NB4 (cell line): ENCODE results near the gene EFNA2.

ENCODE experiments used
- POLR2A ChIP-seq: IDR thresholded peaks from 2 replicates; pipeline ENCODE4 v1.6.1; 2011; ENCODE audit warnings: mild to moderate bottlenecking; ENCODE audit not compliant: insufficient read length; ENCODE audit errors: extremely low read depth
- TF ChIP-seq, protein P1 (sequence below): IDR thresholded peaks from one replicate; pipeline ENCODE4 v1.5.1; 2012; ENCODE audit warnings: low read depth, low read length

GRCh38 chr19:1280636-1281568 lies 4.8 kb upstream of the EFNA2 start:
- TF ChIP-seq, protein P1, sequence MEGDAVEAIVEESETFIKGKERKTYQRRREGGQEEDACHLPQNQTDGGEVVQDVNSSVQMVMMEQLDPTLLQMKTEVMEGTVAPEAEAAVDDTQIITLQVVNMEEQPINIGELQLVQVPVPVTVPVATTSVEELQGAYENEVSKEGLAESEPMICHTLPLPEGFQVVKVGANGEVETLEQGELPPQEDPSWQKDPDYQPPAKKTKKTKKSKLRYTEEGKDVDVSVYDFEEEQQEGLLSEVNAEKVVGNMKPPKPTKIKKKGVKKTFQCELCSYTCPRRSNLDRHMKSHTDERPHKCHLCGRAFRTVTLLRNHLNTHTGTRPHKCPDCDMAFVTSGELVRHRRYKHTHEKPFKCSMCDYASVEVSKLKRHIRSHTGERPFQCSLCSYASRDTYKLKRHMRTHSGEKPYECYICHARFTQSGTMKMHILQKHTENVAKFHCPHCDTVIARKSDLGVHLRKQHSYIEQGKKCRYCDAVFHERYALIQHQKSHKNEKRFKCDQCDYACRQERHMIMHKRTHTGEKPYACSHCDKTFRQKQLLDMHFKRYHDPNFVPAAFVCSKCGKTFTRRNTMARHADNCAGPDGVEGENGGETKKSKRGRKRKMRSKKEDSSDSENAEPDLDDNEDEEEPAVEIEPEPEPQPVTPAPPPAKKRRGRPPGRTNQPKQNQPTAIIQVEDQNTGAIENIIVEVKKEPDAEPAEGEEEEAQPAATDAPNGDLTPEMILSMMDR, result no peak
- TF ChIP-seq POLR2A, result no peak
